OCI-LY7 (cell line): ENCODE data around the gene BCL2L14. TPM values are rescaled to one million over a fixed set of nuclear protein-coding genes. Genes with fewer than 3 reads are reported as not detected.

Experiments used
- BruUV-seq: library from RNA; stranded (reverse); fragments of 400-500 nt; replicated peaks from 2 replicates; lab custom pipeline; 2021; lab: Mats Ljungman, UMichigan
- CTCF ChIA-PET: fragments of 300-600 bp; sonication (Branson Sonifier 250); formaldehyde crosslinking; loops from one replicate; lab custom pipeline; 2022; ENCODE audit warnings: antibody characterized with exemption; ENCODE audit not compliant: unreplicated experiment; lab: Charles Lee
- POLR2A ChIA-PET: fragments of 300-600 bp; sonication (Branson Sonifier 250); formaldehyde crosslinking; loops from one replicate; lab custom pipeline; 2022; ENCODE audit warnings: antibody characterized with exemption; lab: Charles Lee
- DNase-seq: peaks from one replicate; pipeline ENCODE4 v3.0.0-alpha.2; 2015; ENCODE audit warnings: low spot score
- H2AFZ ChIP-seq: fragments of 200-600 bp; sonication (generic), shearing (Covaris generic); 2 replicates; pipeline ENCODE4 v1.6.1; 2014; ENCODE audit warnings: mild to moderate bottlenecking, antibody characterized with exemption, low read length, moderate library complexity
- H3K27ac ChIP-seq: fragments of 200-600 bp; sonication (generic); 2 replicates; pipeline ENCODE4 v1.5.1; 2014; ENCODE audit warnings: mixed run types, low read depth, mild to moderate bottlenecking, moderate library complexity, low read length, inconsistent platforms; ENCODE audit not compliant: poor library complexity, severe bottlenecking
- H3K36me3 ChIP-seq: fragments of 200-600 bp; sonication (generic); 2 replicates; pipeline ENCODE4 v1.6.1; 2014; ENCODE audit warnings: mild to moderate bottlenecking, antibody characterized with exemption, low read length, moderate library complexity, mixed read lengths; ENCODE audit not compliant: insufficient read depth
- H3K4me1 ChIP-seq: fragments of 200-600 bp; sonication (generic); 2 replicates; pipeline ENCODE4 v1.5.1; 2014; ENCODE audit warnings: mild to moderate bottlenecking, low read length; ENCODE audit not compliant: insufficient read depth, poor library complexity, severe bottlenecking
- H3K4me2 ChIP-seq: fragments of 200-600 bp; sonication (generic); 2 replicates; pipeline ENCODE4 v1.6.1; 2014; ENCODE audit warnings: mild to moderate bottlenecking, low read length
- H3K4me3 ChIP-seq: fragments of 200-600 bp; sonication (generic); 2 replicates; pipeline ENCODE4 v1.5.1; 2014; ENCODE audit warnings: mild to moderate bottlenecking, low read depth, low read length; ENCODE audit not compliant: poor library complexity, severe bottlenecking
- H3K79me2 ChIP-seq: fragments of 200-600 bp; sonication (generic); 2 replicates; pipeline ENCODE4 v1.6.1; 2016; ENCODE audit warnings: low read depth, mild to moderate bottlenecking, low read length, moderate library complexity, mixed read lengths; ENCODE audit not compliant: insufficient read depth
- H3K9me2 ChIP-seq: fragments of 200-600 bp; sonication (generic); 2 replicates; pipeline ENCODE4 v1.6.1; 2016; ENCODE audit warnings: mild to moderate bottlenecking, low read length, mixed read lengths; ENCODE audit not compliant: insufficient read depth
- H3K9me3 ChIP-seq: fragments of 200-600 bp; sonication (generic); 2 replicates; pipeline ENCODE4 v1.6.1; 2014; ENCODE audit warnings: mild to moderate bottlenecking, mixed run types, low read length, mixed read lengths
- H4K20me1 ChIP-seq: fragments of 200-600 bp; sonication (generic); 2 replicates; pipeline ENCODE4 v1.6.1; 2014; ENCODE audit warnings: mild to moderate bottlenecking, antibody characterized with exemption, low read length, moderate library complexity, mixed read lengths; ENCODE audit not compliant: insufficient read depth
- CTCF ChIP-seq: fragments of 200-600 bp; sonication (generic); conservative IDR thresholded peaks from 2 replicates; pipeline ENCODE4 v1.5.1; 2014; ENCODE audit warnings: mild to moderate bottlenecking, antibody characterized with exemption, low read length, moderate library complexity, mixed read lengths
- EZH2phosphoT487 ChIP-seq: fragments of 200-600 bp; sonication (generic); IDR thresholded peaks from 2 replicates; pipeline ENCODE4 v1.6.1; 2018; ENCODE audit warnings: low read depth, borderline replicate concordance, mild to moderate bottlenecking, mixed run types, antibody characterized with exemption, low read length, moderate library complexity, mixed read lengths
- intact Hi-C: fragments of 100-400 bp; cut with micrococcal nuclease; formaldehyde crosslinking; loops from one replicate; pipeline ENCODE4 v1.10.0; 2022; ENCODE audit not compliant: unreplicated experiment
- total RNA-seq, 2 experiments: library from RNA; depleted of rRNA in 1 of 2; stranded (reverse); fragments of >200 nt in 1 of 2; shearing (Covaris generic) in 1 of 2; gene quantifications; 2 replicates each; pipeline ENCODE4 v1.2.3, GENCODE V29; 2014 to 2022

Gene BCL2L14
- total RNA-seq, 2 experiments from 2014 or later, result not detected

DNA sequence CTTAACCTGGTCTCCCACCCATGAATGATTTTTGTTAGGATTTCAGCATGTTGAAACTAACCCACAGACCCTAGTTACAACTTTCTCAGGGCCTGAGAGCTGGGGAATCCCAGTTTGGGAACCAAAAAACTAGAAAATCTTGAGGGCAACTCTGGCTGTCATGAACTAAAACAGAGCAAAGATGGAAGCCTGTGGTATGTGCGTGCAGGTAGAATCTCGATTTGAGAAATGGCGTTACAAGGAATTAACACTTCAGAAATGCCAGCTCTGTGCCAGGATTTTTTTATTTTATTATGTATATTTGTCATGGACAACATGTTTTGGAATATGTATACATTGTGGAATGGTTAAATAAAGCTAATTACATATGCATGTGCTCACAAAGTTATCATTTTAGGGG lies 36.4 kb upstream of the BCL2L14 start:
- H3K79me2 ChIP-seq, result no peaks in the 10 kb centered on the region
- intact Hi-C loops, result loop anchor here (5.0 kb wide), 1 partner anchor 82 kb away; no protein-coding TSS in a partner anchor
- ChIA-PET CTCF (interaction anchor here (0.6 to 2.5 kb wide), 3 partner anchors 9 to 479 kb away, joined by 3 to 24 read pairs (median 4); no protein-coding TSS in a partner anchor), POLR2A (interaction anchor here (0.6 to 3.0 kb wide), 2 partner anchors 444 to 454 kb away, joined by 3 to 15 read pairs; no protein-coding TSS in a partner anchor)
- no peaks in the 10 kb centered on the region for H3K9me3 ChIP-seq
- no TSS peak for BruUV-seq
- no peaks in the 10 kb centered on the region for H3K36me3 ChIP-seq
- DNase-seq, result no peak
- TF ChIP-seq CTCF, result no peak
- H3K4me3 ChIP-seq, result no peak overlapping the region
- no peak overlapping the region for H2AFZ ChIP-seq
- H3K4me2 ChIP-seq, result no peak overlapping the region
- H3K27ac ChIP-seq, result no peak overlapping the region
- H3K9me2 ChIP-seq, result no peaks in the 10 kb centered on the region
- no peaks in the 10 kb centered on the region for H4K20me1 ChIP-seq
- H3K4me1 ChIP-seq, result peaks cover 29% of the 10 kb centered on the region

DNA sequence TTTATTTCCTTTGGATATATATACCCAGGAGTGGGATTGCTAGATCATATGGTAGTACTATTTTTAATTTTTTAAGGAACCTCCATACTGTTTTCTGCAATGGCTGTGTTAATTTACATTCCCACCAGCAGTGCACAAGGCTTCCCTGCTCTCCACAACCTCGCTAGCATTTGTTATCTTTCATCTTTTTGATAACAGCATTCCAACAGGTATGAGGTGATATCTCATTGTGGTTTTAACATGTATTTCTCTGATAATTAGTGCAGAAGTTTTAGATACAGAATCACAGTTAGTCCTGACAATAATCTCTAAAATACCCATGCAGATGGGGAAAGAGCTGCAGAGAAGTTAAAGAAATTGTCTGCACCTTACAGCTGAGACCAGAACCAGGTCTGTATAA lies 35.5 kb upstream of the BCL2L14 start:
- Histone ChIP-seq H3K4me2 (no peak overlapping the region), H3K4me3 (no peak overlapping the region), H3K9me2 (no peaks in the 10 kb centered on the region), H2AFZ (no peak overlapping the region; the same call in 1 of the 2 replicates), H3K4me1 (peaks cover 28% of the 10 kb centered on the region), H3K36me3 (no peaks in the 10 kb centered on the region), H3K9me3 (no peaks in the 10 kb centered on the region), H3K79me2 (no peaks in the 10 kb centered on the region), H3K27ac (no peak overlapping the region), H4K20me1 (no peaks in the 10 kb centered on the region)
- ChIA-PET POLR2A (no interaction called here), CTCF (interaction anchor here (0.8 kb wide), 1 partner anchor 456 kb away, joined by 3 read pairs; no protein-coding TSS in a partner anchor)
- intact Hi-C loops, result loop anchor here (5.0 kb wide), 1 partner anchor 667 kb away; no protein-coding TSS in a partner anchor
- BruUV-seq, result no TSS peak
- DNase-seq, result no peak
- no peak for TF ChIP-seq EZH2phosphoT487
- no peak for TF ChIP-seq CTCF

GRCh38 chr12:12036901-12037300 lies 33.8 kb upstream of the BCL2L14 start:
- intact Hi-C loops, result loop anchor here (5.0 kb wide), 1 partner anchor 665 kb away; no protein-coding TSS in a partner anchor
- BruUV-seq, result no TSS peak
- Histone ChIP-seq H3K27ac (no peak overlapping the region), H4K20me1 (no peaks in the 10 kb centered on the region), H2AFZ (no peak overlapping the region), H3K9me3 (no peaks in the 10 kb centered on the region), H3K36me3 (no peaks in the 10 kb centered on the region), H3K4me1 (peaks cover 21% of the 10 kb centered on the region), H3K9me2 (no peaks in the 10 kb centered on the region), H3K4me2 (no peak overlapping the region), H3K4me3 (no peak overlapping the region), H3K79me2 (no peaks in the 10 kb centered on the region)
- TF ChIP-seq EZH2phosphoT487, result no peak
- no peak for TF ChIP-seq CTCF
- DNase-seq, result no peak
- CTCF ChIA-PET, result interaction anchor here (1.2 kb wide), 1 partner anchor 14 kb away, joined by 3 read pairs; no protein-coding TSS in a partner anchor
- POLR2A ChIA-PET, result interaction anchor here (0.6 to 0.7 kb wide), 2 partner anchors 453 to 1399 kb away, joined by 4 to 5 read pairs; no protein-coding TSS in a partner anchor
